Common myeloid progenitor, CD34-positive (primary cell): ENCODE measurements around the gene ZNF283.

Experiments
- CTCF ChIA-PET: fragments of 350-600 bp; sonication (Branson Sonifier 250); formaldehyde crosslinking; loops from one replicate; lab custom pipeline; 2021; ENCODE audit warnings: antibody characterized with exemption; lab: Charles Lee
- POLR2A ChIA-PET: fragments of 350-600 bp; sonication (Branson Sonifier 250); formaldehyde crosslinking; loops from one replicate; lab custom pipeline; 2021; ENCODE audit warnings: antibody characterized with exemption; lab: Charles Lee
- DNase-seq, 3 donors: peaks; one replicate each; pipeline versions ENCODE4 v3.0.0 to v3.0.0-alpha.2; 2013
- H3K27ac ChIP-seq, 2 experiments: 1 replicate in 1 of 2; 2 replicates in 1 of 2; pipeline ENCODE4 v1.7.0; 2013; ENCODE audit warnings: inconsistent platforms in 2 of 2, low read length in 2 of 2, mild to moderate bottlenecking in 2 of 2, low read depth in 1 of 2, moderate library complexity in 1 of 2; ENCODE audit not compliant: severe bottlenecking in 2 of 2, insufficient read depth in 1 of 2, poor library complexity in 1 of 2
- H3K27me3 ChIP-seq, 5 experiments: replicated peaks in 2 of 5; 1 replicate in 3 of 5; 2 replicates in 2 of 5; pipeline versions ENCODE4 v1.6.1 to v1.7.0; 2013; ENCODE audit warnings: low read length in 4 of 5, mild to moderate bottlenecking in 2 of 5, moderate library complexity in 2 of 5, inconsistent platforms in 1 of 5; ENCODE audit not compliant: insufficient read depth in 5 of 5, control insufficient read depth in 4 of 5
- H3K36me3 ChIP-seq, 4 experiments: 1 replicate in 2 of 4; 2 replicates in 2 of 4; pipeline versions ENCODE4 v1.6.1 to v1.7.0; 2013; ENCODE audit warnings: low read length in 3 of 4, control low read depth in 1 of 4, mild to moderate bottlenecking in 1 of 4; ENCODE audit not compliant: control insufficient read depth in 4 of 4, insufficient read depth in 4 of 4
- H3K4me1 ChIP-seq, 4 experiments: 1 replicate in 3 of 4; 2 replicates in 1 of 4; pipeline versions ENCODE4 v1.6.1 to v1.7.1; 2013; ENCODE audit warnings: low read length in 3 of 4, mild to moderate bottlenecking in 3 of 4, control low read depth in 1 of 4, inconsistent platforms in 1 of 4, moderate library complexity in 1 of 4; ENCODE audit not compliant: control insufficient read depth in 4 of 4, insufficient read depth in 4 of 4; ENCODE audit errors: control extremely low read depth in 1 of 4
- H3K4me3 ChIP-seq, 7 experiments: 1 replicate in 4 of 7; 2 replicates in 3 of 7; pipeline versions ENCODE4 v1.5.1 to v1.7.0; 2013; ENCODE audit warnings: mild to moderate bottlenecking in 7 of 7, low read length in 6 of 7, moderate library complexity in 6 of 7, inconsistent platforms in 2 of 7, low read depth in 2 of 7, control low read depth in 1 of 7; ENCODE audit not compliant: insufficient read depth in 4 of 7, control insufficient read depth in 1 of 7; ENCODE audit errors: extremely low read depth in 1 of 7
- H3K9me3 ChIP-seq, 5 experiments: 1 replicate in 4 of 5; 2 replicates in 1 of 5; pipeline versions ENCODE4 v1.6.1 to v1.7.1; 2013; ENCODE audit warnings: low read length in 4 of 5, mild to moderate bottlenecking in 2 of 5, inconsistent platforms in 1 of 5, low read depth in 1 of 5, moderate library complexity in 1 of 5; ENCODE audit not compliant: control insufficient read depth in 4 of 5, insufficient read depth in 2 of 5; ENCODE audit errors: control extremely low read depth in 1 of 5
- WGBS: methylation state at CpG from one replicate; pipeline ENCODE4 v1.1.5; 2013; ENCODE audit not compliant: insufficient coverage; 5-methylcytosine and 5-hydroxymethylcytosine counted together

The ZNF283 gene

DNA sequence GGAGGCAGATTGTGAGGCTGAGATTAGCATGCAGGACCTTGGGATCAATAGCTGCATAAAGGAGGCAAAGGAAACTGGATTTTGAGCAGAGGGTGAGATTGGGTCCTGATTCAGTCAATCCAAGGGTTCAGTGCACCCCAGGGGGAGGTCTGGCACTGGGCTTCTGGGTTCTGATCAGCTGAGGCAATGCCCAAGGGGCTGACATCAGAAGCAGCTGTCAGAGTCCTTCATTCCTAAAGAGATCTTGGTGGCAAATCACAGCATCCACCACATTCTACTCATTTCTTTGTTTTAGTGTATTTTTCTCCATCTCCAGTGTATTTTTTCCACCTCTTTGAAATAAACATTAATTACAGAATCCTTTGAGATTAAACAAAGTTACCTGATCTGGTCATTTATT lies 19.5 kb upstream of the ZNF283 start:
- ChIA-PET CTCF (no interaction called here), POLR2A (no interaction called here)
- DNase-seq, result no peak
- no peaks in the 10 kb centered on the region for H3K4me1 ChIP-seq
- no peaks in the 10 kb centered on the region for H3K36me3 ChIP-seq
- no peaks in the 10 kb centered on the region for H3K9me3 ChIP-seq
- H3K27ac ChIP-seq, result no peak overlapping the region
- H3K27me3 ChIP-seq, result peaks cover 0 to 7% (median 0%) of the 10 kb centered on the region in 5 experiments
- no peak overlapping the region for H3K4me3 ChIP-seq

DNA sequence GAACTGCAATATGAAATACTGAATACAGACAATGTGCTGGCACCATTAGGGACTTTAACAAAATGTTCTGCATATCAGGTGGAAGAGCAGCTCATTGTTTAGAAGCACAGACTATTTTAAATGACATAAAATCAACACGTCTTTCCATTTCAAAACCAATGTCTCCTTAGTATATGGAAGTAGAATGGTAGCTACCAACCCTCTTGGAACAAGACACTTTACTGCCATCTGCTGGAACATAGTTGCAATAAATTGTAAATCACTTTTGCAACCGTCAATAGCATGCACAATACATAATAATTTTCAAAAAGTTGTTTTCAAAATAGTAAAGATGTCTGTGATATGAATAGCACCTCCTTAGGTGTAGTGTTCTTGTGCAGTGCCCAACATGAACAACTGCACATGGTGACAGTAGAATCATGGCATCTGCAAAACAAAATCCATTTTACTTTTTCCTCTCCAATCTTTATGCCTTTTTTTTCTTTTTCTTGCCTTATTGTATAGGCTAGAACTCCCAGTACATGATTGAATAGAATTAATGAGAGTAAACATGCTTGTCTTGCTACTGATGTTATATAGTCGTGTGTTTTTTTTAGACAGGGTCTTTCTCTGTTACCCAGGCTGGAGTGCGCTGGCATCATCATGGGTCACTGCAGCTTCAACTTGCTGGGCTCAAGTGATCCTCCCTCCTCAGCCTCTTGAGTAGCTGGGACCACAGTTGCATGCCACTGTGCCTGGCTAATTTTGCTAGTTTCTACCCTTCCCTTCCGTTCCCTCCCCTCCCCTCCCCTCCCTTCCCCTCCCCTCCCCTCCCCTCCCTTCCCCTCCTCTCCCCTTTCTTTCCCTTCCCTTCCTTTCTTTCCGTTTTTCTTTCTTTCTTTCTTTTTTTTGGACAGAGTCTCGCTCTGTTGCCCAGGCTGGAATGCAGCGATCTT lies 17.1 kb upstream of the ZNF283 start:
- ChIA-PET POLR2A (no interaction called here), CTCF (interaction anchor here (0.8 to 2.5 kb wide), 13 partner anchors 9 to 70 kb away, joined by 3 to 11 read pairs (median 6); no protein-coding TSS in a partner anchor)
- Histone ChIP-seq H3K27me3 (peaks cover 0 to 2% (median 0%) of the 10 kb centered on the region in 5 experiments), H3K36me3 (no peaks in the 10 kb centered on the region), H3K4me3 (no peak overlapping the region), H3K27ac (no peak overlapping the region), H3K9me3 (no peaks in the 10 kb centered on the region), H3K4me1 (no peaks in the 10 kb centered on the region)
- WGBS, result 91% methylated on average over 3 of the region's 8 CpGs
- peak; percentile 72 to 88 (median 86) for DNase-seq

DNA sequence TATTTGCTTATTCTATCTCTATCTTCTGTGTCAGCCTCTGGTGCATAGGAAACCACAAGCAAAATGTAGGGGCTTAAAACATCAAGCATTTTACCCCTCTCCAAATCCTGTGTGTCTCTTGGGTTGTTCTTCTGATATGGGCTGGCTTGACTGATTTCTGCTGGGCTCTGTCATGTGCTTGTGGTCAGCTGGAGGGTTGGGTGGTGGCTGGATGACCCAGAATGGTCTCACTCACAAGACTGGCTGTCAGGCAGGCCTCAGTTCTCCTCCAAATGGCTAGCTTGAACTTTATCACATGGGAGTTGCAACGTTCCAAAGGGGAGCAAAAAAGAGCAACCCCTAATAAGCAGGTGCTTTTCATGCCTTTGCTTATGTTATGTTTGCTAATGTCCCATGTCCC lies 15.3 kb upstream of the ZNF283 start:
- H3K27me3 ChIP-seq, result peaks cover 0 to 2% (median 0%) of the 10 kb centered on the region in 5 experiments
- H3K27ac ChIP-seq, result no peak overlapping the region
- ChIA-PET POLR2A (no interaction called here), CTCF (interaction anchor here (2.2 to 2.5 kb wide), 3 partner anchors 7 to 66 kb away, joined by 10 to 11 read pairs (median 11); no protein-coding TSS in a partner anchor)
- H3K9me3 ChIP-seq, result no peaks in the 10 kb centered on the region
- no peak overlapping the region for H3K4me3 ChIP-seq
- 56% methylated on average over 1 of the region's 1 CpG for WGBS
- no peaks in the 10 kb centered on the region for H3K36me3 ChIP-seq
- H3K4me1 ChIP-seq, result no peaks in the 10 kb centered on the region
- no peak for DNase-seq

DNA sequence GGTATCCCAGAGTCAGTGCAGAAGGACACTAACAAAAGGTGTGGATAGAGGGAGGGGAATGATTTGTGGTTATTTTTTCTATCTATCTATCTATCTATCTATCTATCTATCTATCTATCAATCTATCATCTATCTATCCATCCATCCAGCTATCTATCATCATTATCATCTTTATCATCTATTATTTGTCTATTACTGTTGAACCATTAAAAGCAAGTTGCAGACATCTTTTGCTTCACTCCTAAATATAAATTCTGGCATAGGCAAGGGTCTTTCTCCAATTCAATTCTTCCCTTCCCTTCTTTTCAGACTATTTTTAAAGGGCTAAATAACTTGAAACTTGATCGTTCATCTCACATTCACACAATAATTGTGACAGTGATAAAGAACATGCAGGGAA lies 14.9 kb upstream of the ZNF283 start:
- ChIA-PET CTCF (interaction anchor here (2.4 kb wide), 1 partner anchor 67 kb away, joined by 10 read pairs; no protein-coding TSS in a partner anchor), POLR2A (no interaction called here)
- Histone ChIP-seq H3K4me3 (no peak overlapping the region), H3K27me3 (peaks cover 0 to 2% (median 0%) of the 10 kb centered on the region in 5 experiments), H3K27ac (no peak overlapping the region), H3K4me1 (no peaks in the 10 kb centered on the region), H3K36me3 (no peaks in the 10 kb centered on the region), H3K9me3 (no peaks in the 10 kb centered on the region)
- no peak for DNase-seq
- WGBS, result no CpG with 5 or more reads among the region's 1 CpG

DNA sequence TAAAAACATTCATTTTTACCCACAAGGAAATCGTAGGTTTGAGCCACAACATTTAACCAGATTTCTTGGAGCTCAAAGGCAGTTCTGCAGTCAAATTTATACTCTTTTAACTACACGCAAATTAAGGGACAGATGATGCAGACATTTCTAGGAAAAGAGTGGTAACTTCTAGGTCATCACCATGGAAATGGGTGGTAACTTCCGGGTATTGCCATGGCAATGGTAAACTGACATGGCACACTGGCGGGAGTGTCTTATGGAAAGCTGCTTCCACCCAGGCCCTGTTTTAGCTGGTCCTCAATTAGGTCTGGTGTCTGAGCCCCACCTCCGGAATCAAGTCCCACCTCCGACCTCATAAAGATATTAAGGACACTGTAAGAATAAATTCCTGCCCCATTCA lies 14.4 kb upstream of the ZNF283 start:
- 85% methylated on average over 4 of the region's 6 CpGs for WGBS
- POLR2A ChIA-PET, result no interaction called here
- no peaks in the 10 kb centered on the region for H3K36me3 ChIP-seq
- H3K4me1 ChIP-seq, result no peaks in the 10 kb centered on the region
- no peak overlapping the region for H3K27ac ChIP-seq
- H3K27me3 ChIP-seq, result peaks cover 0 to 2% (median 0%) of the 10 kb centered on the region in 5 experiments
- DNase-seq, result no peak
- CTCF ChIA-PET, result interaction anchor here (1.1 to 2.4 kb wide), 2 partner anchors 45 to 67 kb away, joined by 6 to 10 read pairs; no protein-coding TSS in a partner anchor
- H3K4me3 ChIP-seq, result no peak overlapping the region
- H3K9me3 ChIP-seq, result no peaks in the 10 kb centered on the region

DNA sequence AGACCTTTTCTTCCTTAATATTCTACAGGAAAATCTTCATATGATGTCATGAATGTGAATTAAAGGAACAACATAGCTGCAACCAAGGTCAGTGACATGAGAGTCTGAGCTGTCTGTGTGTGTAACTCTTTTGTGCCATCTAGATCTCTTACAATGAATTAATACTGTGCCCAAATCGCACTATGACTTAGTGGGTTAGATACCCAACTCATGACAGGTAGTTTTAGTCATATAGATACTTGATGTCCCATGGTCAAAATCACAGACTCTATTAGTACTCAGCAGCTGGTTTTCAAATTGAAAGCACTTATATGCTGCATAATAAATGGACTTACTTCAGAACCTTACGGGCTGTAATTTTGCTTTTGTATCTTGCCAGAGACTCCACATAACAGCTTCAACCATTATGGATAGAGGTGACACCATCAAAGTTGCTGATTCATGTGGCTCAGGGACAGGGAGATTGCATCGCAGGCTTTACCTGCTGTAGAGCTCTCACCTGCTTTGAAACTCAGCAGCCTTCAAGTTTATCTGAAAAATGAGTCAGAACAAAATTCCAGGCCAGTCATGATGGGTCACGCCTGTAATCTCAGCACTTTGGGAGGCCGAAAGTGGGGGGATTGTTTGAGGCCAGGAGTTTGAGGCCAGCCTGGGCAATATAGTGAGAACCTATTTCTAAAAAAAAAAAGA lies 12.3 kb upstream of the ZNF283 start:
- Histone ChIP-seq H3K9me3 (peaks cover 0 to 4% (median 0%) of the 10 kb centered on the region in 5 experiments), H3K4me1 (peaks cover 0 to 1% (median 0%) of the 10 kb centered on the region in 4 experiments), H3K36me3 (no peaks in the 10 kb centered on the region), H3K27ac (no peak overlapping the region), H3K4me3 (no peak overlapping the region), H3K27me3 (peaks cover 0 to 9% (median 2%) of the 10 kb centered on the region in 5 experiments)
- ChIA-PET POLR2A (interaction anchor here (0.6 kb wide), 1 partner anchor 400 kb away, joined by 4 read pairs; no protein-coding TSS in a partner anchor), CTCF (interaction anchor here (0.6 to 1.4 kb wide), 3 partner anchors 19 to 41 kb away, joined by 3 read pairs; partner anchors contain the start of gene KCNN4)
- 98% methylated on average over 4 of the region's 5 CpGs for WGBS
- no peak for DNase-seq
